ENCODE data around the gene LMNB1.

GRCh38 chr5:126819253-126819652 is 42.3 kb downstream of the LMNB1 start:
- TF ChIP-seq, protein P1, sequence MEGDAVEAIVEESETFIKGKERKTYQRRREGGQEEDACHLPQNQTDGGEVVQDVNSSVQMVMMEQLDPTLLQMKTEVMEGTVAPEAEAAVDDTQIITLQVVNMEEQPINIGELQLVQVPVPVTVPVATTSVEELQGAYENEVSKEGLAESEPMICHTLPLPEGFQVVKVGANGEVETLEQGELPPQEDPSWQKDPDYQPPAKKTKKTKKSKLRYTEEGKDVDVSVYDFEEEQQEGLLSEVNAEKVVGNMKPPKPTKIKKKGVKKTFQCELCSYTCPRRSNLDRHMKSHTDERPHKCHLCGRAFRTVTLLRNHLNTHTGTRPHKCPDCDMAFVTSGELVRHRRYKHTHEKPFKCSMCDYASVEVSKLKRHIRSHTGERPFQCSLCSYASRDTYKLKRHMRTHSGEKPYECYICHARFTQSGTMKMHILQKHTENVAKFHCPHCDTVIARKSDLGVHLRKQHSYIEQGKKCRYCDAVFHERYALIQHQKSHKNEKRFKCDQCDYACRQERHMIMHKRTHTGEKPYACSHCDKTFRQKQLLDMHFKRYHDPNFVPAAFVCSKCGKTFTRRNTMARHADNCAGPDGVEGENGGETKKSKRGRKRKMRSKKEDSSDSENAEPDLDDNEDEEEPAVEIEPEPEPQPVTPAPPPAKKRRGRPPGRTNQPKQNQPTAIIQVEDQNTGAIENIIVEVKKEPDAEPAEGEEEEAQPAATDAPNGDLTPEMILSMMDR (IDR thresholded peaks at IDR 0.05) = no peak
- TF ChIP-seq POLR2A (IDR thresholded peaks at IDR 0.05) = no peak
